SIG-M5 treated with dmso at 0.1 percent for 504 hours (cell line): Measurements from ENCODE around the gene ZMPSTE24.
"Not testable (repeated sequence)": the region's sequence is repeated elsewhere in the genome, so short reads cannot be mapped to it uniquely, and the experiment has no call there.

Source experiments
- DNase-seq: peaks from one replicate; lab custom pipeline; 2025; ENCODE audit not compliant: unreplicated experiment; lab: John Stamatoyannopoulos, UW

ZMPSTE24 gene

DNA sequence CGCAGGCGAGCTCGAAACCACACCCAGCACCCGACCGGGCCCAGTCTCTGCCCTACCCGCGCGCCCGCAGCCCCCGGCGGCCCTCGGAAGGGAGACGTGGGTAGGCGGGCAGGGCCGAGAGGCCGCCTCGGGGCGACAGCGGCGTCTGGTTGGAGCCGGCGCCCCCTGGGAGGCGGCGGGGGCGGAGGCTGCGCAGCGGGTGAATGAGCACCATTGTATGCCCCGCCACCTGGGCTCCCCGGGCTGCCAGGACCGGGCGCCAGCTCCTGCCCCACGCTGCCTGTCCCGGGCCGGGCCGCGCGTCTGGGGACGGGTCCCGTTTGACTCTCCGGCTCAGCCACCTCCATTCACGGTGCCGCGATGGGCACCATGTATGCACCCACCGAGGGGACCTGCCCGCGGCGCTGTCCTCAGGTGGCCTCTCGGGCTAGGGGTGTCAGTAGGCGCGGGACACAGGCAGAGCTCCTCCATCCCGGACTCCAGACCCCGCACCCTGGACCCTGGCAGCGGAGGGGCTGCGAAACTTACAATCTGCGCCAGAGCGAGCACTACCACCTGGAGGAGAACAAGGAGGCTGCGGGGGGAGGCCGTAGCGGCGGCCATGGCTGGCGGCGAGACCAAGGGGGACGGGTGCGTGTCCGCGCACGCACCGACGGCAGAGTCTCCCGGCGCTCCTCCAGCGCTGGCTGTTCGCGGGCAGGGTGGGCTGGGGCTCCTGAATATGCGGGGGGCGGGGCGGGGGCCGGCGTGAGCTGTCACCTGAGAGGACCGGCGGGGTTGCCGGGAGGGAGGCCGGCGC is 58.8 kb downstream of the ZMPSTE24 start, which contains the start of gene COL9A2:
Gene COL9A2, minus strand, starts transcription at position 692 of the 799 bp plus-strand sequence. Its CDS starts 89 bp downstream, at position 603.
- DNase-seq, result no peak

DNA sequence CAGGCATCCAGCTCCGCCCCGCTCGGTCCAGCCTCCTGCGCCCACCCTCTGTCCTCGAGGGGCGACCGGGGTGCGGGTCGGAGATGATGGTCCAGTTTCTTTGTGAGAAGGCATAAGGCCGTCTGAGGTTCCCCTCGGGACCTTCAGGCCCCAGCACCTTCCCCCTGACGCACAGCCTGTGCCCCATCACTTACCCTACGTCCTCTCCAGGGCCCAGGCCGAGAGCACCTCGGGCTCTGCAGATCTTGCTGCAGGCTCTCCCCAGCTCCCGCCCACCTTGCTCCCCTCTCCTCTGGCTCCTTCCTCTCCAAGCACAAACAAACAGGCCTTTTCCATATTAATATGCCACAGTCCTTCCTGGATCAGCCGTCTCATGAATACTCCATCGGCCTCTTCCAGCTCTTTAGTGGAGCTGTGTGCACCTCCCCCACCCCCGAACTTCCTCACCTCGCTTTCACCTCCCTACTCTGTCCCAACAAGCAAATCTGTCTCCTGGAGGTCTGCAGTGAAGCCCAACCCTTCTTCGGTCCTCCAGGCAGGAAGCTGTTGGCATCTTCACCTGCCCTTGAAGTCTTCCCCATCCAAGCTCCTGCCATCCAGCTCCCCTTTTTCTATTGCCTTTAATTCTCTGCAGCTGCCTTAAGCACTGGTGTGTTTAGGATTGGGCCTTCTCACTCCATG is 59.5 kb downstream of the ZMPSTE24 start:
- DNase-seq, result no peak

DNA sequence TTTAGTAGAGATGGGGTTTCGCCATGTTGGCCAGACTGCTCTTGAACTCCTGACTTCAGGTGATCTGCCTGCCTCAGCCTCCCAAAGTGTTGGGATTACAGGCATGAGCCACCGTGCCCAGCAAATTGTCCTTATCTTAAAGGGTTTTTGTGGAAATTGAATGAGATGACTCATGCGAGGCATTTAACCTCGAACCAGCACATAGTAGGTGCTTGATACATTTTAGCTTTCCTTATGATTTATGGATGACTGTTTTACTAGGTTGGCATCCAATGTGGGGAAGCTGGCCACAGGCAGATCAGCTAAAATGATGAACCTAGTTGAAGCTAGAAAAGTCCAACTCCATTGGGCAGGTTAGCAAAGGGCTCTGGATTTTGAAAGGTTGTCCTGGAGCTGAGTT is 60.4 kb downstream of the ZMPSTE24 start:
- no peak for DNase-seq

DNA sequence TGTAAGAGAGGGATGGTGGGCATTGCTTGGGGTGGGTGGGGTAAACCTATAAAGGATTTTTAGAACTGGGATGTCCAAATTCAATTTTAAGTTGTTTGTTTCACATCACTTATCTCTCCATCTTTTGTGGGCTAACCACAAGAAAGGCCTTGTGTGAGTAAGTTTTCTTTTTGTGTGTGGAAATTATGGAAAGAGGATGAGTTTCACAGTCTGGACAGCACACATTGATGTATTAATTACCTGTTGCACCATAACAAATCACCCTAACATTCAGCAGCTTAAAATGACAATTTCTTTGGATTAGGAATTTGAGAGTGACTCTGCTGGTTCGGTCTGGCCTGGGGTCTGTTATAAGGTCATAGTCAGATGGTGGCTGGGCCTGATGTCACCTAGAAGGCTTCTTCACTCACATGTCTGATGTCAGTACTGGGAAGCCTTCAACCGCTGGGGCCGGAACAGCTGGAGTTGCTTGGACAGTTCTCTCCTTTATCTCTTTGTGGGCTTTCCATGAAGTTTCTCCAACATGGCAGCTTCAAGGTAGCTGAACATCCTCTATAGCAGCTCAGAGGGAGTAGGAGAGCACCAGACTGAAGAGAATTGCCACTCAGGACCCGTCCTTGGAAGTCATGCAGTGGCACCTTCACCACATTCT is 61.1 kb downstream of the ZMPSTE24 start:
- no peak for DNase-seq

DNA sequence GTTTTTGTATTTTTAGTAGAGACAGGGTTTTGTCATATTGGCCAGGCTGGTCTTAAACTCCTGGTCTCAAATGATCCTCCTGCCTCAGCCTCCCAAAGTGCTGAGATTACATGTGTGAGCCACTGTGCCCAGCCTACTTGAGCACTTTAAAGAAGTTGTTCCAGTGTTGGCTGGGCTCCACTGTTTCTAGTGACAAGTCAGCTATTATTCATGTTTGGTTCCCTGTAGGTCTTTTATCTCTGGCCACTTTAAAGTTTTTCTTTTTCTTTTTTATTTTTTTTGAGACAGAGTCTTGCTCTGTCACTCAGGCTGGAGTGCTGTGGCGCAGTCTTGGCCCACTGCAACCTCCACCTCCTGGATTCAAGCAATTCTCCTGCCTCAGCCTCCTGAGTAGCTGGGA is 73.4 kb downstream of the ZMPSTE24 start:
- DNase-seq, result not testable (repeated sequence)

DNA sequence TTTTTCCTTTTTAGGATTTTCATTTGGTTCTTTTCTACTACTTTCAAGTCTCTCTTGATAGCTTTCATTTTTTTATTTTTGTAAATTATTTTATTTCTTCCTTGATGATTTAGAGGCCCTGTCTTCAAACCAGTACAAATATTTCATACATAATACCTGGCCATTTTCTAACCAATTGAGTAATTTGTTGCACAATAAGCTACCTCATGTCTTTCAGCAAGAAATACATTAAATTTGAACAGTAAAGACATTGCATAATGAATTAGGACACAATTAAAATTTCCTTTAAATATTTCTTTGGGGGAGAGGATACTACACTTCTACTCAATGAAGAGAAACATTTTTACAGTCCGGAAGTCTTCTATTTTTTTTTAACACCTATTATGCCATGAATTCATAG is 74.7 kb downstream of the ZMPSTE24 start:
- DNase-seq, result no peak

DNA sequence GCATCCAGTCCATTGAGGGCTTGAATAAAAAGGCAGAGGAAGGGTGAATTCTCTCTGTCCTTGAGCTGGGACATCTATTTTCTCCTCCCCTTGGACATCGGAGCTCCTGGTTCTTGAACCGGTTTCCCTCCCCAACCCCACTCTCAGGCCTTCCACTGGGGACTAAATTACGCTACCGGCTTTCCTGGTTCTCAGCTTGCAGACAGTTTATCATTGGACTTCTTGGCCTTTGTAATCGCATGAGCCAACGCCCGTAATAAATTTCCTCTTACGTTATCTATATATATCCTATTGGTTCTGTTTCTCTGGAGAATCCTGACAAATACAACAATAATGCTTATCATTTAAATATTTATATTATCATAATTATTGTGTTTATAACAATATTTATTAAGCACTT is 79.4 kb downstream of the ZMPSTE24 start:
- no peak for DNase-seq

DNA sequence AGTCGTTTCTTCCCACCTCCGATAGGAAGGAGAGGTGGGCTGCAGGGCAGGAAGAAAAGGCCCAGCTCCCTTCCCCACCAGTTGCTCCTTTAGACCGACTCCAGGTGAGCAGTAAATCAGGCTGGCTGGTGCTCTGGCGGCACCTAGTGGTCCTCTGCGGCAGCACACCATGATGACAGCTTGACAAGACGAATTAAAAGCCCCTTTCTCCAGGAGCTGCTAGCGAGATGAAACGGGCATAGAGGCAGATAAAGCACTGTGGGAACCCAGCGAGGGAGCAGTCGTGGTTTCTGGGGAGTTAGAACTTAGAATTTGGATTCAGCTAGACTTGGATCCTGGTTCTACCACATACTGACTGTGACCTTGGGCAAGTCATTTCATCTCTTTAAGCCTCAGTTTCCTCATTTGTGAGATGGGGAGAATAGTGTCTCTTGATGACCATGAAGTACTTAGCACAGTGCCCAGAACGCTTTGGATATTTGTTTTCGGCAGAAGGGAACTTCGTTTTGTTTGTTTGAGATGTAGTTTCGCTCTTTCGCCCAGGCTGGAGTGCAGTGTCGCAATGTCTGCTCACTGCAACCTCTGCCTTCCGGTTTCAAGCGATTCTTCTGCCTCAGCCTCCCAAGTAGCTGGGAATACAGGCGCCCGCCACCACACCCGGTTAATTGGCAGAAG is 80.8 kb downstream of the ZMPSTE24 start:
- DNase-seq, result peak; percentile 29

DNA sequence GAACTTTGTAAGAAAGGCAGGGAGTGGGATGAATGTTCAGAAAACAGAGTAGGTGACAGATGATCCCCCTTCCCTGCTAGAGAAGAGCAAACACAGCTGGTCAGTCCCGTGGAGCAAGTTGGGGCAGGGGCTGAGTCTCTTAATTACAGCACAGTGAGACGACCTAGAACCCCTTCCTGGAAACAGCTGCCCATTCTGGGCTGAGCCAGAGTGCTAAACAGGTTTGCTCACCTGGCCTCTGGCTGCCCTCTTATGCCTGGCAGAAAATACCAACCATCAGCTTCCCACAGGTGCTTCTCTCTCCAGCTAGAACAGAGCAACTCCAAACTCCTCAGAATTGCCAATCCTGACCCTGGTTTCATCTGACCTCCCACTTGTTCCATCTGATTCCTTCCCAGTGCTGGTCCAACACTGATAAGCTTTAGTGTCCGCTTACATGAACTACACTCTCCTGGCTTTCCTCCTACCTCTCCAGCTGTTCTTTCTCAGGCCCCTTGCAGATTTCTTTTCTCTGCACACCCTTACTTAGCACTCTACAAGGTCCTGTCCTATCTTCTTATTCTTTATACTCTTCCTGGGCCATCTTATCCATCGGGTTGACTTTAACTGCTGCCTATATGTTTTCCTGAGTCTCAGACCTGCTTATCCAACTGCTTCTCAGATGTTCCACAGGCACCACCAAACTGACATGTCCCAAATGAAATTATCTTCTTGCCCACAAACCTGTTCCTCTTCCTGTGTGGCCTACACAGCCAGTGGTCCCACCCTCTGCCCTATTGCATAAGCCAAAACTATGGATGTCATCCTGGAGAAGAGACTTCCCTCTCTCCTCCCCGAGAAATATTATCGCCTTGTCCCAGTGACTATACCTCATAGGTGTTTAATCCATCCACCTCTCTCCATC is 81.6 kb downstream of the ZMPSTE24 start:
- no peak for DNase-seq

DNA sequence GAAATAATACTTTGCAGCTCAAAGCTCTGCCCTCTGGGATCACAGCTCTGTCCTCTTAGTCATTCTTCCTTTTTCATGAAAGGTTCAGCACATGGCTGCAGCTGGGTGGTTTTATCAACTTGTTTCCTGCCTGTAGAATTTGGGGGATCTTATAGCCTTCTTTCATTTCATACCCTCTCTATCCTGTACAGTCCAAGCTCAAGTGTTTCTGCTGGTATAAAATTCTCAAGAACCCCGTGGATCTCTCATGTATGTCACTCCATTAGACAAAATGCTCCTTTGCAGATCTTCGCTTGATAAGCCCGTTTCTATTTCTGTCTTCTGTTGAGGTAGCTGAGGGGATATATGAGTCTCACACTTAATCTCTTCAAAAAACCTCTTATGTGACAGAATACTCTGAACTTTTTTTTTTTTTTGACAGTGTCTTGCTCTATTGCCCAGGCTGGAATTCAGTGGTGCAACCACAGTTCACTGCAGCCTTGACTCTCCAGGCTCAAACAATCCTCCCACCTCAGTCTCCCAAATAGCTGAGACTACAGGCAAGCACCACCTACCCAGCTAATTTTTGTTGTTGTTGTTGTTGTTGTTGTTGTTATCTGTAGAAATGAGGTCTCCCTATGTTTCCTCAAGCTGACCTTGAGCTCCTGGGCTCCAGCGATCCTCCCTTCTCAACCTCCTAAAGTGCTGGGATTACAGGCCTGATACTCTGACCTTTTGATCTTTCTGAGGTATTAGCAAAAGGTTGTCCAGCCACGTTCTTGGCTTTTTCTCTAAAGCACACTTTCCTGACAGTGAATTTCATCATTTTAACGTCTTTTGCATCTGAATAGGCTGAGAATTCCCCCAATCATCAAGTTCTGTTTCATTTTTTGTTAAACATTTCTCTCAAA is 83.7 kb downstream of the ZMPSTE24 start:
- no peak for DNase-seq

DNA sequence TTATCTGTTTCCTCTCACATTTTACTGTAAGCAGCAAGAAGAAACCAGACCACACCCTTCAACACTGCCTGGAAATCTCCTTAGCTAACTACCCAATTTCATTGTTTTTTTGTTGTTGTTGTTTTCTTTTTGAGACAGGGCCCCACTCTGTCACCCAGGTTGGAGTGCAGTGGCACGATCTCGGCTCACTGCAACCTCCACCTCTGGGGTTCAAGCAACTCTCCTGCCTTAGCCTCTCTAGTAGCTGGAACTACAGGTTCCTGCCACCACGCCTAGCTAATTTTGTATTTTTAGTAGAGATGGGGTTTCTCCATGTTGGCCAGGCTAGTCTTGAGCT is 84.3 kb downstream of the ZMPSTE24 start:
- not testable (repeated sequence) for DNase-seq
